Adrenal gland (tissue), 5 donors: ENCODE results near the gene HBQ1.
"Not testable (repeated sequence)": the region's sequence is repeated elsewhere in the genome, so short reads cannot be mapped to it uniquely, and the experiment has no call there.

ENCODE experiments used
- CTCF ChIP-seq, 6 experiments: fragments of 450-650 bp in 4 of 6; fragments of 200-600 bp in 2 of 6; sonication (generic) in 1 of 6; IDR thresholded peaks; 1 replicate in 5 of 6; 2 replicates in 1 of 6; pipeline versions ENCODE4 v1.5.1 to v1.8.0; 2016 to 2021; ENCODE audit warnings: antibody characterized with exemption in 6 of 6, mild to moderate bottlenecking in 2 of 6, moderate library complexity in 1 of 6
- POLR2A ChIP-seq, 2 donors: fragments of 450-650 bp; IDR thresholded peaks; one replicate each; pipeline ENCODE4 v1.6.1; 2017; ENCODE audit warnings: antibody characterized with exemption in 2 of 2, mild to moderate bottlenecking in 2 of 2, moderate library complexity in 1 of 2
- donor health status: DM: no; HTN: no; CAD: no.

DNA sequence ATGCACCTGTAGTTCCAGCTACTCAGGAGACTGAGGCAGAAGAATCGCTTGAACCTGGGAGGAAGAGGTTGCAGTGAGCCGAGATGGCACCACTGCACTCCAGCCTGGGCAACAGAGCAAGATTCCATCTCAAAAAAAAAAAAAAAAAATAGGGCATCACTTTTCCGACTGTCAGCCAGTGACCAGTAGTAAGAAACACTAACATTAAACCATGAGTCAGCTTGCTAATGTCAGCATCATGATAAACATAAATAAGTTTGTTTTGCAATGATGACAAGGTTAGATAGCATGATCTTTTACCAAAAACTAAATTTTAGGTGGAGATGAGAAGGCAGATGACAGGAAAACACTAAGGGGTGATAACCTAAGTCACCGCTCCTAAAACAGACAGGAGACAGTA lies 29.1 kb downstream of the HBQ1 start:
- TF ChIP-seq CTCF, POLR2A (IDR thresholded peaks at IDR 0.05): not testable (repeated sequence)
